AG10803 (cell line): ENCODE data around the gene ARL6IP4.

Experiments
- DNase-seq: peaks from one replicate; pipeline ENCODE4 v3.0.0; 2010; ENCODE audit warnings: low read depth
- H3K4me3 ChIP-seq: 2 replicates; pipeline ENCODE4 v1.5.1; 2011; ENCODE audit warnings: mild to moderate bottlenecking, low read length, control low read depth
- CTCF ChIP-seq: conservative IDR thresholded peaks from 2 replicates; pipeline ENCODE4 v1.5.1; 2011; ENCODE audit warnings: mild to moderate bottlenecking, low read length, control low read depth, inconsistent platforms

Gene ARL6IP4

GRCh38 chr12:122942637-122943036 is 37.8 kb upstream of the ARL6IP4 start:
- no peak for DNase-seq
- no peak for TF ChIP-seq CTCF
- no peak overlapping the region for H3K4me3 ChIP-seq

GRCh38 chr12:122943196-122943595 is 37.3 kb upstream of the ARL6IP4 start:
- no peak for DNase-seq
- H3K4me3 ChIP-seq: no peak overlapping the region
- no peak for TF ChIP-seq CTCF

GRCh38 chr12:122944605-122945592 is 35.6 kb upstream of the ARL6IP4 start:
- no peak overlapping the region for H3K4me3 ChIP-seq
- no peak for TF ChIP-seq CTCF
- peak; percentile 61 for DNase-seq

GRCh38 chr12:122946690-122947341 is 33.7 kb upstream of the ARL6IP4 start:
- DNase-seq: peak; percentile 100
- TF ChIP-seq CTCF: peak; percentile 63
- H3K4me3 ChIP-seq: no peak overlapping the region

- DNase-seq: no peak
- TF ChIP-seq CTCF: no peak
- no peak overlapping the region for H3K4me3 ChIP-seq
These were observed 33.1 kb upstream of the ARL6IP4 start for GRCh38 chr12:122947352-122947792.

GRCh38 chr12:122948605-122949004 is 31.9 kb upstream of the ARL6IP4 start:
- TF ChIP-seq CTCF: no peak
- DNase-seq: no peak
- H3K4me3 ChIP-seq: no peak overlapping the region
